Measurements from ENCODE around the gene TPST1.
"Not testable (repeated sequence)": the region's sequence is repeated elsewhere in the genome, so short reads cannot be mapped to it uniquely, and the experiment has no call there.

DNA sequence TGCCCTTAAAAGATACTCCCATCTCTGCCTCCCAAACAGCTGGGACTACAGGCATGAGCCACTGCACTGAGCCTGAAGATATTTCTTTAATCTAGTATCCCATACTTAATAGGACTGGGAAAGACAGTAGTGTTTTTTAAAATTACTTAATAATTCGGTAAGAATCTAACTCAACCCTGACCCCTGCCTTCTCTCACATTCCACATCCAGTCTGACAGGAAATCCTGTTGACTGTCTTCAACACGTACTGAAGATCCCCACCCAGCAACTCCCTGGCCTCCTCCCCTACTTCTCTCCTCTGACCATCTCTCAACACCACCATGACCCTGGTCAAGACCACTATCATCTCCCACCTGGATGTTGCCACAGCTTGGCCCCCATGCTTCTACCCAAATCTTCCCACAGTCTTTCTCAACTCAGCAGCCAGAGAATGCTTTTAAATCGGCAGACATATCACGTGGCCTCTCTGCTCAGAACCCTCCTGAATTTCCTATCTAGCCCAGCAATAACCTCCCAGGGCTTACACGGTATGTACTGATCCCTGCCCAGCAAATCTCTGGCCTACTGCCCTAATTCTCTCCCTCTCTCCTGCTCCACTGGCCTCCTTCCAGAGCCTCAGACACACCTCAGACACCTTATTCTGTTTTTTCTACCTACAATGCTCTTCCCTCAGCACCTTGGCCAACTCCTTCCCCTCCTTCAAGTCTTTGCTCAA is 180.2 kb downstream of the TPST1 start:
- not testable (repeated sequence) for TF ChIP-seq SP1 (IDR thresholded peaks at IDR 0.05; ENCODE audit: low read depth, low read length); BRCA1 (IDR thresholded peaks at IDR 0.05; ENCODE audit: low read depth, low read length); POLR2AphosphoS5 (IDR thresholded peaks at IDR 0.05; ENCODE audit: low read depth, low read length); POLR2A (IDR thresholded peaks at IDR 0.05; ENCODE audit: control extremely low read depth in 1 of 2, low read depth in 2 of 2, low read length in 2 of 2); PHF8 (conservative IDR thresholded peaks at IDR 0.05; ENCODE audit: low read depth, low read length); SIRT6 (IDR thresholded peaks at IDR 0.05; ENCODE audit: low read length); EZH2 (IDR thresholded peaks at IDR 0.05; ENCODE audit: low read depth, low read length, severe bottlenecking); TEAD4 (IDR thresholded peaks at IDR 0.05; ENCODE audit: low read depth, low read length); CEBPB (IDR thresholded peaks at IDR 0.05; ENCODE audit: low read depth, low read length); GABPA (IDR thresholded peaks at IDR 0.05; ENCODE audit: borderline replicate concordance, insufficient read depth, low read length); FOSL1 (IDR thresholded peaks at IDR 0.05; ENCODE audit: insufficient read depth, low read depth, low read length); SIN3A (conservative IDR thresholded peaks at IDR 0.05 in 1 of 2, IDR thresholded peaks at IDR 0.05 in 1 of 2; ENCODE audit: low read depth in 1 of 2, low read length in 2 of 2)
- TF ChIP-seq, protein P1, sequence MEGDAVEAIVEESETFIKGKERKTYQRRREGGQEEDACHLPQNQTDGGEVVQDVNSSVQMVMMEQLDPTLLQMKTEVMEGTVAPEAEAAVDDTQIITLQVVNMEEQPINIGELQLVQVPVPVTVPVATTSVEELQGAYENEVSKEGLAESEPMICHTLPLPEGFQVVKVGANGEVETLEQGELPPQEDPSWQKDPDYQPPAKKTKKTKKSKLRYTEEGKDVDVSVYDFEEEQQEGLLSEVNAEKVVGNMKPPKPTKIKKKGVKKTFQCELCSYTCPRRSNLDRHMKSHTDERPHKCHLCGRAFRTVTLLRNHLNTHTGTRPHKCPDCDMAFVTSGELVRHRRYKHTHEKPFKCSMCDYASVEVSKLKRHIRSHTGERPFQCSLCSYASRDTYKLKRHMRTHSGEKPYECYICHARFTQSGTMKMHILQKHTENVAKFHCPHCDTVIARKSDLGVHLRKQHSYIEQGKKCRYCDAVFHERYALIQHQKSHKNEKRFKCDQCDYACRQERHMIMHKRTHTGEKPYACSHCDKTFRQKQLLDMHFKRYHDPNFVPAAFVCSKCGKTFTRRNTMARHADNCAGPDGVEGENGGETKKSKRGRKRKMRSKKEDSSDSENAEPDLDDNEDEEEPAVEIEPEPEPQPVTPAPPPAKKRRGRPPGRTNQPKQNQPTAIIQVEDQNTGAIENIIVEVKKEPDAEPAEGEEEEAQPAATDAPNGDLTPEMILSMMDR (IDR thresholded peaks at IDR 0.05; ENCODE audit: control extremely low read depth in 1 of 3, insufficient read depth in 1 of 3, low read depth in 1 of 3, low read length in 3 of 3) = not testable (repeated sequence)
- TF ChIP-seq, protein P2, sequence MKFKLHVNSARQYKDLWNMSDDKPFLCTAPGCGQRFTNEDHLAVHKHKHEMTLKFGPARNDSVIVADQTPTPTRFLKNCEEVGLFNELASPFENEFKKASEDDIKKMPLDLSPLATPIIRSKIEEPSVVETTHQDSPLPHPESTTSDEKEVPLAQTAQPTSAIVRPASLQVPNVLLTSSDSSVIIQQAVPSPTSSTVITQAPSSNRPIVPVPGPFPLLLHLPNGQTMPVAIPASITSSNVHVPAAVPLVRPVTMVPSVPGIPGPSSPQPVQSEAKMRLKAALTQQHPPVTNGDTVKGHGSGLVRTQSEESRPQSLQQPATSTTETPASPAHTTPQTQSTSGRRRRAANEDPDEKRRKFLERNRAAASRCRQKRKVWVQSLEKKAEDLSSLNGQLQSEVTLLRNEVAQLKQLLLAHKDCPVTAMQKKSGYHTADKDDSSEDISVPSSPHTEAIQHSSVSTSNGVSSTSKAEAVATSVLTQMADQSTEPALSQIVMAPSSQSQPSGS (IDR thresholded peaks at IDR 0.05; ENCODE audit: low read length) = not testable (repeated sequence)

Measured in H1 (cell line).